GM19099 (cell line): ENCODE results near the gene CDS2.

Experiments
- POLR2A ChIP-seq: IDR thresholded peaks from 3 replicates; pipeline ENCODE4 v1.6.1; 2011; ENCODE audit warnings: low read depth; ENCODE audit not compliant: insufficient read length; ENCODE audit errors: extremely low read depth

CDS2 gene

GRCh38 chr20:5181958-5182357 is 55.1 kb downstream of the CDS2 start:
- TF ChIP-seq POLR2A, result no peak

- no peak for TF ChIP-seq POLR2A
Observed at GRCh38 chr20:5182615-5183254, 55.9 kb downstream of the CDS2 start.

DNA sequence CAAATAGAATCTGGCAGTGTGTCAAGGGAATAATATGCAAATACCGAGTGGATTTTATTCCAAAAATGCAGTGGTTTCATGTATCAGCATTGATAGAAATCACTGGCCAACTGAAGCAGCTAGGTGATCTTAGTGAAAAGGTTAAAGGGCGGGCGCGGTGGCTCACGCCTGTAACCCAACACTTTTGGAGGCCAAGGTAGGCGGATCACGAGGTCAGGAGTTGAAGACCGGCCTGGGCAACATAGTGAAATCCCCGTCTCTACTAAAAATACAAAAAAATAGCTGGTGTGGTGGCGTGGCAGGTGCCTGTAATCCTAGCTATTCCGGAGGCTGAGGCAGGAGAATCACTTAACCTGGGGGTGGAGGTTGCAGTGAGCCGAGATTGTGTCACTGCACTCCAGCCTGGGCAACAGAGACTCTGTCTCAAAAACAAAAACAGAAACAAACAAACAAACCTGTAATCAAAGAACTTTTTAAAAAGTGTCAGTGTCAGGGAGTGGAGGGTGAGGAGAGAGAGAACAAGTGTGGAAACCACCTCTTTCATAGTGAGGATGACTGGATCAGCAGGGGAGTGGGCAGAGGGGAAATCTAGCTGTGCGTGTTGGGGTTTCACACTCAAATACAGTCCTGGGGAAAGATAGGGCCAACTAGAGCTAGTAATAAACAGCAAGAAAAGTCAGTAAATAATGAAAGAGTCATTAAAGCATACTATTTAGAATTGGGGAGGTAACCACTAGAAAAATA is 57.1 kb downstream of the CDS2 start:
- TF ChIP-seq POLR2A, result no peak

DNA sequence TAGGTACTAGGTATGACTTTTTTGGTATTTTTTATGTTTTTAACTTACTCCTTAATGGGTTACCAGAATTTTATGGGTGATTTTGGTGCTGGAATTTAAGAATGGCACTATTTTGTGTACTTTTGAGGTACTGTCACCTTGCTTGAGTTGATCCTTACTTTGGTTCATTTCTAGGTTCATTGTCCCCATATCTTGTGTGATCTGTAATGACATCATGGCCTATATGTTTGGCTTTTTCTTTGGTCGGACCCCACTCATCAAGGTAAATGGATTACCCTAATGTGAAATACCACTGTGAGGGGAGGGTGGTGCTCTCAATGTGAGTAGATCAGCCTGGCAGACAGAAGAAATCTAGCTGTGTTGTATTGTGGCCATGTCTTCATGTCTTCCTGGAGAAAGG is 57.9 kb downstream of the CDS2 start:
- TF ChIP-seq POLR2A, result no peak

GRCh38 chr20:5187122-5187521 is 60.3 kb downstream of the CDS2 start:
- no peak for TF ChIP-seq POLR2A

DNA sequence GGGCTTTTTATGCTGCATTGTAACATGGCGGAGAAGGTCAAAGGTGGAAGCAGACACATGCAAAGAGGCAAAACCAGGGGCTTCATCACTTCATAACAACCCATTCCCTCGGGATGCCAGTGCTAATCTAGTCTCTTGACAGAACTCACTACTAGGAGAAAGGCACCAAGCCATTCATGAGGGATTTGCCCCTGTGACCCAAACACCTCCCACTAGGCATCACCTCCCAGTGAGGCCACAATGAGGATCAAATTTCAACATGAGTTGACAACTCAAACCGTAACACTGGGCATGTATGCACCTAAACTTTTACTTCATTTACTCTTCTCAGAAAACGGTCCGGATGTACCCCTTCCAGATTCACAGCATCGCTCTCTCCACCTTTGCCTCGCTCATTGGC is 61.9 kb downstream of the CDS2 start:
- no peak for TF ChIP-seq POLR2A

DNA sequence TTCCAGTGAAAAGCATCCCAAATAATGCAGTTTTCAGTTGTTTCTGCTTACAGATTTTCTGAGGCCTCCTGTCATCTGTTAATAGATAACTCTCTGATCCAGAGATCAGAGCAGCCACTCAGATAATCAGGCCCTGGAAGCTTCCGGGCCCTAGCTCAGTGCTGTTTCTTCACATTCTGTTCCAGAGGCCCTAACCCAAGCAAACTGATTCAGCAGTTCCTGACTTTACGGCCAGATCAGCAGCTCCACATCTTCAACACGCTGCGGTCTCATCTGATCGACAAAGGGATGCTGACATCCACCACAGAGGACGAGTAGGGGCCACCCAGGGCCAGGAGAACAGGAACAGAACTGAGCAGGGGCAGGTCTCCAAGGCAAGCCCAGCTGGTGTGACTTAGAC is 63.1 kb downstream of the CDS2 start:
- TF ChIP-seq POLR2A, result no peak

GRCh38 chr20:5190444-5190843 is 63.6 kb downstream of the CDS2 start:
- no peak for TF ChIP-seq POLR2A

GRCh38 chr20:5191829-5192569 is 65.2 kb downstream of the CDS2 start:
- no peak for TF ChIP-seq POLR2A

- no peak for TF ChIP-seq POLR2A
Observed at GRCh38 chr20:5192570-5193431, 66.0 kb downstream of the CDS2 start.

DNA sequence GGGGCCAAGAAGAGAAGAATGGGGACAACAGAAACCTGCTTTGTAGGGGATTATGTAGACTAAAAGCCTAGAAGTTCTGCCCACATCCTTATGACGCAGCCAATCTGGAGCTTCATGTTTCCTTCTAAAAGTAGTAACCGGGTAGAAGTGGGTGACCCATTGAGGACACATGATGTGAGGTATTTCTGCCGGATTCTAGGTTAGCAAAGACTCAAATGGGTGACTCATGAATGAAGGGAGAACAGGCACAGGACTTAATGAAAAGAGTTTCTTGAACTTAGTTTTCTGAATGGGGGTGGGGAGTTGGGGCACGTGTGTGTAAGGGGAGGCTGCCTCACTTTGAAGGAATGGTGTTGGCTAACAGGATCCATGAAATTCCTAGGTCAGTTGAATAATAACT is 68.8 kb downstream of the CDS2 start:
- TF ChIP-seq POLR2A, result no peak

GRCh38 chr20:5196149-5196548 is 69.3 kb downstream of the CDS2 start:
- no peak for TF ChIP-seq POLR2A

GRCh38 chr20:5197270-5197827 is 70.5 kb downstream of the CDS2 start:
- TF ChIP-seq POLR2A, result no peak

DNA sequence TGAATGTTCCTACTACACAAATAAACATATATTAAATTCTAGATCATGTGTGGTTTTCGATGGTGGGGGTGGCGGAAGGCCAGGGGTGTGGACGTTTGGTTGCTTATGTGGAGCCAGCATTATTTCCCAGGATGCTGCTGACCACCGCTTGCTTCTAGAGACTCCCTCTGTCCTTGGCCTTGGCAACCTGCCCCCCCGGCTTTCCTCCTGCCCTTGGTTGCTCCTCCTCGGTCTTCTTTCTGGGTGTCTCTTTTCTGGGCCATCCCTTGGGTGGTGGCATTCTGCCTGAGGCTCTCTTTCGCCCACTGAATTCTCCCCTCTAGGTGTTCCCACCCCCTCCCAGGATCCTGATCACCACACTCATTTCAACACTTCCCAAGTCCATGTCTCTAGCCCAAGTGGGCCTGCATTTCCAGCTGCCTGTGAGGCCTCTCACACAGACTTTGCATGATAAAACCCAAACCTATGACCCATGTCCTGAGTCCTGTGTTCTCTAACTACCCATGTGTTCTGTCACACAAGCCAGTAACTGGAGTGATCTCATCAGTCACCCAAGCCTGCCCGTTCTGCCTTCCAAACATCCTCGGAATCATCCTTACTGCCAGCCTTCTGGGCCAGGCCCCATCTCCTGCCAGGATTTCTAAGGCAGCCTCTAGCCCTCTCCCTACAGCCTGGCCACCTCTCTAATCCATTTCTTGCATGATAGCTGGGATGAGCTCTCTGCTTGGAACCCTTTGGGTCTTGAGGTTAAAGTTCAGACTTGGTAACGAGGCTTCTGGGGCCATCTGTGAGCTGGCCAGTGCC is 71.2 kb downstream of the CDS2 start:
- TF ChIP-seq POLR2A, result no peak
